Right lobe of liver (tissue), 4 donors: ENCODE results near the gene ZNF837.

ENCODE experiments used
- CTCF ChIP-seq, 4 donors: fragments of 200-600 bp in 3 of 4; fragments of 450-650 bp in 1 of 4; IDR thresholded peaks; one replicate each; pipeline versions ENCODE4 v1.5.1 to v1.8.0; 2016 to 2022; ENCODE audit warnings: antibody characterized with exemption in 4 of 4, mild to moderate bottlenecking in 2 of 4
- POLR2A ChIP-seq: fragments of 450-650 bp; IDR thresholded peaks from one replicate; pipeline ENCODE4 v1.6.1; 2017; ENCODE audit warnings: antibody characterized with exemption, mild to moderate bottlenecking
- donor health status: DM: no; HTN: no; CAD: no.
- donor health status: DM: no; HTN: no; CAD: no.
- donor health status: DM: no; HTN: yes; CAD: no.

GRCh38 chr19:58381460-58382212 is 806 bp upstream of the ZNF837 start:
- no peak for TF ChIP-seq CTCF (IDR thresholded peaks at IDR 0.05)
- no peak for TF ChIP-seq POLR2A
